ENCODE results near the gene ANXA2. TPM values are rescaled to one million over a fixed set of nuclear protein-coding genes. Genes with fewer than 3 reads are reported as not detected.
A peak's percentile ranks its signal among the peaks of the same experiment; 100 is the strongest.

ANXA2 gene
- total RNA-seq, 1 experiment from 2014 or later, result 1,903 TPM

DNA sequence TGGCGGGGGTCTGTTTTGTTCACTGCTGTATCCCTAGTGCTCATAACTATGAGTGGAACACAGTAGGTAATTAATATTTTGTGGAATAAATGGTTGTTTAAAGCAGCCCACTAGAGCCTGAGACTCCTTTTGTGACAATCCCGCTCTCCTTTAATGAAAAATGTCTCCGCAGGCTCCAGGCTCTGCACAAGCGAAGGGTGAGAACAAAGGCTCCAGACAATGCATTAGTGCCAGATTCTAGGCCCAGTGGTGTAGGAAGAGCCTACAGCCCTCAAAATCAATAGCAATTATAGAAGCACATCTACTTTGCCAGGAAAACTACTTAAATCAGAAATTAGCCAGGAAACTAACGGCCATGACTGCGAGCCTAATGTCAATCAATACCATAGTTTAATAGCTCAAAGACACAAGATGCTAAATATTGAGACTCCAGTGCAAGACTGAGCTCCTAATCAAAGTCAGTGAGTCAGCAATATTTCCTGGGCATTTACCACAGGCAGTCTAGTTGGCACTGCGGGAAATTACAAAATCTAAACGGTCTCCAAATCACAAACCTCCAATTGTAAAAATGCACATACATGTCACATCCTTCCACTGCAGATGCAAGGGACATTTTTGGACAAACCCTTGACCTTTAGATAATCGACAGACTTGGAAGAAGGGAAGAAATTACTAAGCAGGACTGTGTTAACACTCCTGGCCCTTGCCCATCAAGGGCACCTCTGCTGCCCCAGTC, 2.3 kb downstream of the ANXA2 start:
- POLR2A ChIA-PET, result no interaction called here
- H3K4me1 ChIP-seq (ENCODE audit: control insufficient read depth, insufficient read depth, low read length), result peaks cover 67% of the 10 kb centered on the region
- CTCF ChIA-PET, result no interaction called here

GRCh38 chr15:60394689-60395097, 3.1 kb downstream of the ANXA2 start:
- H3K36me3 ChIP-seq (ENCODE audit: control insufficient read depth, insufficient read depth, low read length), result peaks cover 37% of the 10 kb centered on the region
- no TSS peak for BruUV-seq (replicated peaks)
- intact Hi-C loops (cut with micrococcal nuclease; ENCODE audit: unreplicated experiment) (no loop called here), in situ Hi-C loops (cut with HindIII; ENCODE audit: low pct_unique_long_range_greater_than_20kb, low sequenced_read_pairs) (no loop called here)
- H3K4me3 ChIP-seq (ENCODE audit: low read depth in 2 of 2, low read length in 2 of 2), result peak overlapping the region; percentile 88 to 93
- CTCF ChIA-PET, result no interaction called here
- POLR2A ChIA-PET, result interaction anchor here (0.5 to 0.8 kb wide), 4 partner anchors 33 to 71 kb away, joined by 3 to 4 read pairs (median 4); no protein-coding TSS in a partner anchor
- H3K4me1 ChIP-seq (ENCODE audit: control insufficient read depth, insufficient read depth, low read length), result peaks cover 67% of the 10 kb centered on the region
- no peaks in the 10 kb centered on the region for H3K9me3 ChIP-seq (ENCODE audit: control insufficient read depth, insufficient read depth, low read depth, low read length)
- DNase-seq (ENCODE audit: low read depth, low spot score), result no peak
- ATAC-seq, result no peak
- peak overlapping the region; percentile 100 for H3K27ac ChIP-seq (ENCODE audit: low read length)
- no peaks in the 10 kb centered on the region for H3K27me3 ChIP-seq (ENCODE audit: control insufficient read depth, insufficient read depth, low read length)
- 0 out of 2 replicates have a peak, but pooled peaks have one; percentile 28 for TF ChIP-seq POLR2AphosphoS5 (IDR thresholded peaks at IDR 0.05; ENCODE audit: low read depth, low read length)
- no peak for TF ChIP-seq SIN3A (IDR thresholded peaks at IDR 0.05; ENCODE audit: borderline replicate concordance, insufficient read depth, low read depth, low read length)
- TF ChIP-seq, protein P1, sequence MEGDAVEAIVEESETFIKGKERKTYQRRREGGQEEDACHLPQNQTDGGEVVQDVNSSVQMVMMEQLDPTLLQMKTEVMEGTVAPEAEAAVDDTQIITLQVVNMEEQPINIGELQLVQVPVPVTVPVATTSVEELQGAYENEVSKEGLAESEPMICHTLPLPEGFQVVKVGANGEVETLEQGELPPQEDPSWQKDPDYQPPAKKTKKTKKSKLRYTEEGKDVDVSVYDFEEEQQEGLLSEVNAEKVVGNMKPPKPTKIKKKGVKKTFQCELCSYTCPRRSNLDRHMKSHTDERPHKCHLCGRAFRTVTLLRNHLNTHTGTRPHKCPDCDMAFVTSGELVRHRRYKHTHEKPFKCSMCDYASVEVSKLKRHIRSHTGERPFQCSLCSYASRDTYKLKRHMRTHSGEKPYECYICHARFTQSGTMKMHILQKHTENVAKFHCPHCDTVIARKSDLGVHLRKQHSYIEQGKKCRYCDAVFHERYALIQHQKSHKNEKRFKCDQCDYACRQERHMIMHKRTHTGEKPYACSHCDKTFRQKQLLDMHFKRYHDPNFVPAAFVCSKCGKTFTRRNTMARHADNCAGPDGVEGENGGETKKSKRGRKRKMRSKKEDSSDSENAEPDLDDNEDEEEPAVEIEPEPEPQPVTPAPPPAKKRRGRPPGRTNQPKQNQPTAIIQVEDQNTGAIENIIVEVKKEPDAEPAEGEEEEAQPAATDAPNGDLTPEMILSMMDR (IDR thresholded peaks at IDR 0.05), result no peak
- TF ChIP-seq, protein P2, sequence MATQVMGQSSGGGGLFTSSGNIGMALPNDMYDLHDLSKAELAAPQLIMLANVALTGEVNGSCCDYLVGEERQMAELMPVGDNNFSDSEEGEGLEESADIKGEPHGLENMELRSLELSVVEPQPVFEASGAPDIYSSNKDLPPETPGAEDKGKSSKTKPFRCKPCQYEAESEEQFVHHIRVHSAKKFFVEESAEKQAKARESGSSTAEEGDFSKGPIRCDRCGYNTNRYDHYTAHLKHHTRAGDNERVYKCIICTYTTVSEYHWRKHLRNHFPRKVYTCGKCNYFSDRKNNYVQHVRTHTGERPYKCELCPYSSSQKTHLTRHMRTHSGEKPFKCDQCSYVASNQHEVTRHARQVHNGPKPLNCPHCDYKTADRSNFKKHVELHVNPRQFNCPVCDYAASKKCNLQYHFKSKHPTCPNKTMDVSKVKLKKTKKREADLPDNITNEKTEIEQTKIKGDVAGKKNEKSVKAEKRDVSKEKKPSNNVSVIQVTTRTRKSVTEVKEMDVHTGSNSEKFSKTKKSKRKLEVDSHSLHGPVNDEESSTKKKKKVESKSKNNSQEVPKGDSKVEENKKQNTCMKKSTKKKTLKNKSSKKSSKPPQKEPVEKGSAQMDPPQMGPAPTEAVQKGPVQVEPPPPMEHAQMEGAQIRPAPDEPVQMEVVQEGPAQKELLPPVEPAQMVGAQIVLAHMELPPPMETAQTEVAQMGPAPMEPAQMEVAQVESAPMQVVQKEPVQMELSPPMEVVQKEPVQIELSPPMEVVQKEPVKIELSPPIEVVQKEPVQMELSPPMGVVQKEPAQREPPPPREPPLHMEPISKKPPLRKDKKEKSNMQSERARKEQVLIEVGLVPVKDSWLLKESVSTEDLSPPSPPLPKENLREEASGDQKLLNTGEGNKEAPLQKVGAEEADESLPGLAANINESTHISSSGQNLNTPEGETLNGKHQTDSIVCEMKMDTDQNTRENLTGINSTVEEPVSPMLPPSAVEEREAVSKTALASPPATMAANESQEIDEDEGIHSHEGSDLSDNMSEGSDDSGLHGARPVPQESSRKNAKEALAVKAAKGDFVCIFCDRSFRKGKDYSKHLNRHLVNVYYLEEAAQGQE (IDR thresholded peaks at IDR 0.05; ENCODE audit: insufficient read depth in 1 of 2, low read depth in 2 of 2, low read length in 1 of 2), result no peak

More for the DNA sequence above, 2.3 kb downstream of the ANXA2 start:
- intact Hi-C loops (cut with micrococcal nuclease; ENCODE audit: unreplicated experiment), result no loop called here
- TF ChIP-seq SIN3A (IDR thresholded peaks at IDR 0.05; ENCODE audit: borderline replicate concordance, insufficient read depth, low read depth, low read length) (no peak), POLR2AphosphoS5 (IDR thresholded peaks at IDR 0.05; ENCODE audit: low read depth, low read length) (peak; percentile 61)
- no peaks in the 10 kb centered on the region for H3K9me3 ChIP-seq (ENCODE audit: control insufficient read depth, insufficient read depth, low read depth, low read length)
- H3K27me3 ChIP-seq (ENCODE audit: control insufficient read depth, insufficient read depth, low read length), result no peaks in the 10 kb centered on the region
- DNase-seq (ENCODE audit: low read depth, low spot score) (no peak), ATAC-seq (no peak)
- H3K27ac ChIP-seq (ENCODE audit: low read length), result peak overlapping the region; percentile 100
- BruUV-seq (replicated peaks), result no TSS peak
- peak overlapping the region; percentile 88 to 93 for H3K4me3 ChIP-seq (ENCODE audit: low read depth in 2 of 2, low read length in 2 of 2)
- in situ Hi-C loops (cut with HindIII; ENCODE audit: low pct_unique_long_range_greater_than_20kb, low sequenced_read_pairs), result no loop called here
- H3K36me3 ChIP-seq (ENCODE audit: control insufficient read depth, insufficient read depth, low read length), result peaks cover 31% of the 10 kb centered on the region

All from Panc1 (cell line).